Uterus (tissue), 4 donors: ENCODE data around the gene EXOC4. TPM values are rescaled to one million over a fixed set of nuclear protein-coding genes. Genes with fewer than 3 reads are reported as not detected.

Experiments used
- DNase-seq, 2 donors: peaks; one replicate each; pipeline ENCODE4 v3.0.0-alpha.2; 2019 to 2020
- H3K27ac ChIP-seq, 2 donors: fragments of 200-600 bp; sonication (generic); 1 replicate in 1 of 2; 2 replicates in 1 of 2; pipeline ENCODE4 v1.5.1; 2016 to 2018
- H3K27me3 ChIP-seq, 2 donors: fragments of 200-600 bp; sonication (generic); one replicate each; pipeline ENCODE4 v1.5.1; 2018 to 2019; ENCODE audit warnings: control low read depth in 1 of 2
- H3K36me3 ChIP-seq, 2 donors: fragments of 200-600 bp; sonication (generic); one replicate each; pipeline ENCODE4 v1.5.1; 2019; ENCODE audit warnings: control low read depth in 1 of 2
- H3K4me1 ChIP-seq, 2 donors: fragments of 200-600 bp; sonication (generic); one replicate each; pipeline ENCODE4 v1.5.1; 2018 to 2019; ENCODE audit warnings: control low read depth in 1 of 2
- H3K4me3 ChIP-seq, 2 donors: fragments of 200-600 bp; sonication (generic); 1 replicate in 1 of 2; 2 replicates in 1 of 2; pipeline ENCODE4 v1.5.1; 2018 to 2019; ENCODE audit warnings: mild to moderate bottlenecking in 1 of 2
- H3K9me3 ChIP-seq, 2 donors: fragments of 200-600 bp; sonication (generic); one replicate each; pipeline ENCODE4 v1.5.1; 2019; ENCODE audit warnings: control low read depth in 1 of 2
- POLR2A ChIP-seq, 2 donors: fragments of 450-650 bp; IDR thresholded peaks; one replicate each; pipeline ENCODE4 v1.6.1; 2016; ENCODE audit warnings: antibody characterized with exemption in 2 of 2, mild to moderate bottlenecking in 1 of 2, moderate library complexity in 1 of 2
- intact Hi-C: fragments of 100-400 bp; cut with DNase I; formaldehyde crosslinking; loops from one replicate; pipeline ENCODE4 v1.15.1; 2023; ENCODE audit warnings: low total_unique reads
- total RNA-seq, 4 donors: library from RNA; depleted of rRNA in 3 of 4; stranded (reverse); fragments of >200 nt in 3 of 4; gene quantifications; one replicate each; pipeline versions ENCODE4 v1.1.0 to v1.2.4, GENCODE V29; 2014 to 2023
- TF ChIP-seq, protein P1 (sequence below), 4 experiments: fragments of 200-600 bp in 2 of 4; fragments of 450-650 bp in 2 of 4; sonication (generic) in 2 of 4; IDR thresholded peaks; one replicate each; pipeline ENCODE4 v1.5.1; 2016 to 2019; ENCODE audit warnings: antibody characterized with exemption in 4 of 4, mild to moderate bottlenecking in 2 of 4, moderate library complexity in 1 of 4
- donor health status: DM: yes; HTN: yes; CAD: no.

EXOC4 gene
- total RNA-seq, 4 donors from 2014 or later: 27.2 to 126 (median 65.4) TPM

- Histone ChIP-seq H3K4me1 (no peaks in the 10 kb centered on the region), H3K27ac (no peak overlapping the region), H3K36me3 (no peaks in the 10 kb centered on the region), H3K4me3 (no peak overlapping the region), H3K9me3 (no peaks in the 10 kb centered on the region), H3K27me3 (no peaks in the 10 kb centered on the region)
- DNase-seq: no peak
- TF ChIP-seq POLR2A (IDR thresholded peaks at IDR 0.05): no peak
- TF ChIP-seq, protein P1, sequence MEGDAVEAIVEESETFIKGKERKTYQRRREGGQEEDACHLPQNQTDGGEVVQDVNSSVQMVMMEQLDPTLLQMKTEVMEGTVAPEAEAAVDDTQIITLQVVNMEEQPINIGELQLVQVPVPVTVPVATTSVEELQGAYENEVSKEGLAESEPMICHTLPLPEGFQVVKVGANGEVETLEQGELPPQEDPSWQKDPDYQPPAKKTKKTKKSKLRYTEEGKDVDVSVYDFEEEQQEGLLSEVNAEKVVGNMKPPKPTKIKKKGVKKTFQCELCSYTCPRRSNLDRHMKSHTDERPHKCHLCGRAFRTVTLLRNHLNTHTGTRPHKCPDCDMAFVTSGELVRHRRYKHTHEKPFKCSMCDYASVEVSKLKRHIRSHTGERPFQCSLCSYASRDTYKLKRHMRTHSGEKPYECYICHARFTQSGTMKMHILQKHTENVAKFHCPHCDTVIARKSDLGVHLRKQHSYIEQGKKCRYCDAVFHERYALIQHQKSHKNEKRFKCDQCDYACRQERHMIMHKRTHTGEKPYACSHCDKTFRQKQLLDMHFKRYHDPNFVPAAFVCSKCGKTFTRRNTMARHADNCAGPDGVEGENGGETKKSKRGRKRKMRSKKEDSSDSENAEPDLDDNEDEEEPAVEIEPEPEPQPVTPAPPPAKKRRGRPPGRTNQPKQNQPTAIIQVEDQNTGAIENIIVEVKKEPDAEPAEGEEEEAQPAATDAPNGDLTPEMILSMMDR (IDR thresholded peaks at IDR 0.05): no peak
- intact Hi-C loops: no loop called here
Observed at GRCh38 chr7:133854739-133855138, 601.9 kb downstream of the EXOC4 start.

GRCh38 chr7:133857376-133858119 is 604.7 kb downstream of the EXOC4 start:
- no peaks in the 10 kb centered on the region for H3K27me3 ChIP-seq
- H3K27ac ChIP-seq: no peak overlapping the region
- no peak overlapping the region for H3K4me3 ChIP-seq
- intact Hi-C loops: no loop called here
- DNase-seq: no peak
- no peaks in the 10 kb centered on the region for H3K36me3 ChIP-seq
- no peaks in the 10 kb centered on the region for H3K4me1 ChIP-seq
- no peak for TF ChIP-seq POLR2A (IDR thresholded peaks at IDR 0.05)
- TF ChIP-seq, protein P1 (IDR thresholded peaks at IDR 0.05): no peak
- no peaks in the 10 kb centered on the region for H3K9me3 ChIP-seq

- no peaks in the 10 kb centered on the region for H3K9me3 ChIP-seq
- intact Hi-C loops: no loop called here
- no peak for DNase-seq
- no peaks in the 10 kb centered on the region for H3K36me3 ChIP-seq
- no peaks in the 10 kb centered on the region for H3K4me1 ChIP-seq
- H3K27ac ChIP-seq: no peak overlapping the region
- TF ChIP-seq, protein P1 (IDR thresholded peaks at IDR 0.05): no peak
- TF ChIP-seq POLR2A (IDR thresholded peaks at IDR 0.05): no peak
- H3K27me3 ChIP-seq: no peaks in the 10 kb centered on the region
- H3K4me3 ChIP-seq: no peak overlapping the region
Observed at GRCh38 chr7:133858311-133858710, 605.4 kb downstream of the EXOC4 start.

DNA sequence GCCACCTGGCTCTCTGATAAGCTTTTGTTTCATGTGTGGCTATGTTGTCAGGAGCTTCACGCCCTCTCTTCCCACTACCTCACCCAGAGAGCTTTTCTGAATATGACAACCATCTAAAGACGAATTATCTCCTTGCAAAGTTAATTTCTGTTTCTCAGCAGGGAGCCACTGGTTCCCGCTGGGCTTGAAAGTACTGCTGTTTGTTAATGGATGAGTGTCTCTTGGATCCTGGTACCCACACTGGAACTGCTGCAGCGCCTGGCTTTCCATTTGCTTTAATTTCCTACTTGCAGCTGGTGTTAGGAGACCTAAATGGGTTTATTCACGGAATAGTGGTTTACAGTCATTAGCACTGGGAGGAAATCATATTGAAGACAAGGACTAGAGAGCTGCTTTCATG is 606.4 kb downstream of the EXOC4 start:
- no peak overlapping the region for H3K4me3 ChIP-seq
- H3K36me3 ChIP-seq: no peaks in the 10 kb centered on the region
- H3K27me3 ChIP-seq: no peaks in the 10 kb centered on the region
- intact Hi-C loops: no loop called here
- no peaks in the 10 kb centered on the region for H3K4me1 ChIP-seq
- TF ChIP-seq, protein P1 (IDR thresholded peaks at IDR 0.05): no peak
- TF ChIP-seq POLR2A (IDR thresholded peaks at IDR 0.05): no peak
- H3K27ac ChIP-seq: no peak overlapping the region
- H3K9me3 ChIP-seq: no peaks in the 10 kb centered on the region
- DNase-seq: no peak

- Histone ChIP-seq H3K27ac (no peak overlapping the region), H3K4me3 (no peak overlapping the region), H3K36me3 (no peaks in the 10 kb centered on the region), H3K4me1 (no peaks in the 10 kb centered on the region), H3K27me3 (no peaks in the 10 kb centered on the region), H3K9me3 (no peaks in the 10 kb centered on the region)
- no peak for DNase-seq
- intact Hi-C loops: no loop called here
- TF ChIP-seq POLR2A (IDR thresholded peaks at IDR 0.05): no peak
- TF ChIP-seq, protein P1 (IDR thresholded peaks at IDR 0.05): no peak
Observed at GRCh38 chr7:133859871-133860450, 607.1 kb downstream of the EXOC4 start.
